HG02885 (cell line): ENCODE results near the gene FRG1.
"Not testable (repeated sequence)": the region's sequence is repeated elsewhere in the genome, so short reads cannot be mapped to it uniquely, and the experiment has no call there.

Source experiments
- ATAC-seq: cut with Tn5 transposase; IDR thresholded peaks from one replicate; pipeline ENCODE4 v1.9.1; 2021; ENCODE audit warnings: mild to moderate bottlenecking; ENCODE audit not compliant: unreplicated experiment, poor library complexity

Gene FRG1

GRCh38 chr4:189984661-189985060 lies 44.0 kb downstream of the FRG1 start:
- ATAC-seq: not testable (repeated sequence)

- ATAC-seq: not testable (repeated sequence)
Observed at GRCh38 chr4:189985651-189986243, 45.1 kb downstream of the FRG1 start.

- no peak for ATAC-seq
Observed at GRCh38 chr4:189988877-189989431, 48.3 kb downstream of the FRG1 start.

GRCh38 chr4:189989941-189990340 lies 49.3 kb downstream of the FRG1 start:
- ATAC-seq: not testable (repeated sequence)
